ENCODE measurements around the gene MERTK.

GRCh38 chr2:112018846-112019245 lies 120.4 kb downstream of the MERTK start:
- TF ChIP-seq CTCF (IDR thresholded peaks at IDR 0.05) = no peak
- no peak for TF ChIP-seq POLR2A (IDR thresholded peaks at IDR 0.05)

Measured in suprapubic skin (tissue), 3 donors.